CD4-positive, CD25-positive, alpha-beta regulatory T cell (primary cell): ENCODE results near the gene NME9. TPM values are rescaled to one million over a fixed set of nuclear protein-coding genes. Genes with fewer than 3 reads are reported as not detected.

Source experiments
- ATAC-seq, 2 donors: fragments of 150-1000 bp; cut with Tn5 transposase; one replicate each; pipeline ENCODE4 v1.10.0; 2021; ENCODE audit warnings: low read depth in 2 of 2, moderate number of reproducible peaks in 2 of 2, moderate library complexity in 1 of 2
- DNase-seq, 3 donors: peaks; one replicate each; pipeline versions ENCODE4 v3.0.0 to v3.0.0-alpha.2; 2012 to 2022; ENCODE audit warnings: mixed read lengths in 1 of 3
- H3K27ac ChIP-seq: one replicate; pipeline ENCODE4 v1.7.0; 2013; ENCODE audit warnings: mild to moderate bottlenecking, low read length; ENCODE audit not compliant: insufficient read depth, poor library complexity, severe bottlenecking
- H3K27me3 ChIP-seq: one replicate; pipeline ENCODE4 v1.7.0; 2013; ENCODE audit warnings: low read length; ENCODE audit not compliant: control insufficient read depth, insufficient read depth
- H3K36me3 ChIP-seq: one replicate; pipeline ENCODE4 v1.7.0; 2013; ENCODE audit warnings: mild to moderate bottlenecking, low read length, moderate library complexity; ENCODE audit not compliant: control insufficient read depth, insufficient read depth
- H3K4me1 ChIP-seq: 2 replicates; pipeline ENCODE4 v1.7.0; 2013; ENCODE audit warnings: mild to moderate bottlenecking, low read length; ENCODE audit not compliant: insufficient read depth, control insufficient read depth, poor library complexity, severe bottlenecking
- H3K4me3 ChIP-seq: one replicate; pipeline ENCODE4 v1.7.0; 2013; ENCODE audit warnings: low read depth, mild to moderate bottlenecking, low read length, moderate library complexity
- H3K9me3 ChIP-seq, 2 experiments: 1 replicate in 1 of 2; 2 replicates in 1 of 2; pipeline ENCODE4 v1.7.0; 2013; ENCODE audit warnings: low read length in 2 of 2, mild to moderate bottlenecking in 1 of 2, moderate library complexity in 1 of 2; ENCODE audit not compliant: control insufficient read depth in 2 of 2
- H3K27ac Mint-ChIP-seq, 3 donors: one replicate each; pipeline ENCODE4 v1.8.0; 2020 to 2022; ENCODE audit warnings: mild to moderate bottlenecking in 3 of 3, mixed read lengths in 3 of 3, moderate library complexity in 2 of 3
- H3K27me3 Mint-ChIP-seq: one replicate; pipeline ENCODE4 v1.8.0; 2022; ENCODE audit warnings: mild to moderate bottlenecking, mixed read lengths
- H3K36me3 Mint-ChIP-seq: one replicate; pipeline ENCODE4 v1.8.0; 2020; ENCODE audit warnings: mixed read lengths
- H3K4me1 Mint-ChIP-seq, 4 donors: one replicate each; pipeline ENCODE4 v1.8.0; 2020 to 2022; ENCODE audit warnings: mixed read lengths in 4 of 4, mild to moderate bottlenecking in 1 of 4
- H3K4me3 Mint-ChIP-seq, 4 donors: one replicate each; pipeline ENCODE4 v1.8.0; 2020 to 2022; ENCODE audit warnings: mild to moderate bottlenecking in 4 of 4, mixed read lengths in 4 of 4, moderate library complexity in 3 of 4
- H3K9me3 Mint-ChIP-seq, 7 donors: one replicate each; pipeline ENCODE4 v1.8.0; 2020 to 2022; ENCODE audit warnings: mixed read lengths in 7 of 7, mild to moderate bottlenecking in 3 of 7, moderate library complexity in 2 of 7
- polyA plus RNA-seq, 4 donors: library from polyadenylated mRNA; unstranded; fragments of 300-500 nt; fragmentation: Illumina TruSeq; gene quantifications; one replicate each; pipeline ENCODE4 v1.2.3, GENCODE V29; 2021
- total RNA-seq: library from RNA; stranded (reverse); gene quantifications from one replicate; pipeline ENCODE4 v1.2.3, GENCODE V29; 2022

Gene NME9
- total and polyA plus RNA-seq, 5 donors from 2014 or later: 0.33 to 1.3 (median 0.71) TPM; not detected in 1

- no peak overlapping the region for H3K4me3 ChIP-seq
- H3K9me3 ChIP-seq: no peaks in the 10 kb centered on the region
- ATAC-seq (no peak), DNase-seq (no peak)
- H3K27me3 ChIP-seq: peaks cover 2% of the 10 kb centered on the region
- Mint-ChIP-seq H3K27me3 (peaks cover 8% of the 10 kb centered on the region), H3K36me3 (no peaks in the 10 kb centered on the region), H3K9me3 (peaks cover 0 to 5% (median 1%) of the 10 kb centered on the region in 7 donors), H3K4me3 (no peak overlapping the region), H3K27ac (no peak overlapping the region), H3K4me1 (no peaks in the 10 kb centered on the region)
- no peak overlapping the region for H3K27ac ChIP-seq
- H3K36me3 ChIP-seq: no peaks in the 10 kb centered on the region
- H3K4me1 ChIP-seq: no peaks in the 10 kb centered on the region
Observed at GRCh38 chr3:138374573-138375134, 45.0 kb upstream of the NME9 start.

GRCh38 chr3:138373736-138374094 is 44.1 kb upstream of the NME9 start:
- H3K27me3 ChIP-seq: peaks cover 2% of the 10 kb centered on the region
- H3K4me1 ChIP-seq: no peaks in the 10 kb centered on the region
- H3K27ac ChIP-seq: no peak overlapping the region
- peaks cover 10% of the 10 kb centered on the region for H3K27me3 Mint-ChIP-seq
- H3K27ac Mint-ChIP-seq: no peak overlapping the region
- H3K4me1 Mint-ChIP-seq: no peaks in the 10 kb centered on the region
- ATAC-seq (no peak), DNase-seq (no peak)
- H3K36me3 ChIP-seq: no peaks in the 10 kb centered on the region
- H3K36me3 Mint-ChIP-seq: no peaks in the 10 kb centered on the region
- H3K4me3 Mint-ChIP-seq: no peak overlapping the region
- peaks cover 0 to 5% (median 1%) of the 10 kb centered on the region in 7 donors for H3K9me3 Mint-ChIP-seq
- H3K9me3 ChIP-seq: no peaks in the 10 kb centered on the region
- no peak overlapping the region for H3K4me3 ChIP-seq

- DNase-seq: no peak
- Mint-ChIP-seq H3K4me1 (no peaks in the 10 kb centered on the region), H3K4me3 (no peak overlapping the region), H3K27ac (no peak overlapping the region), H3K36me3 (no peaks in the 10 kb centered on the region), H3K9me3 (peaks cover 0 to 5% (median 1%) of the 10 kb centered on the region in 7 donors), H3K27me3 (peaks cover 11% of the 10 kb centered on the region)
- ATAC-seq: no peak
- H3K36me3 ChIP-seq: no peaks in the 10 kb centered on the region
- no peaks in the 10 kb centered on the region for H3K4me1 ChIP-seq
- no peak overlapping the region for H3K27ac ChIP-seq
- H3K9me3 ChIP-seq: no peaks in the 10 kb centered on the region
- no peak overlapping the region for H3K4me3 ChIP-seq
- peaks cover 2% of the 10 kb centered on the region for H3K27me3 ChIP-seq
Observed at GRCh38 chr3:138373087-138373735, 43.6 kb upstream of the NME9 start.

- H3K27ac ChIP-seq: no peak overlapping the region
- H3K27me3 Mint-ChIP-seq: peaks cover 15% of the 10 kb centered on the region
- no peaks in the 10 kb centered on the region for H3K9me3 ChIP-seq
- peaks cover 0 to 5% (median 1%) of the 10 kb centered on the region in 7 donors for H3K9me3 Mint-ChIP-seq
- H3K4me3 ChIP-seq: no peak overlapping the region
- ATAC-seq (peak in 1 of 2 donors; percentile 35), DNase-seq (peak in 1 of 3 donors; percentile 9)
- no peaks in the 10 kb centered on the region for H3K36me3 Mint-ChIP-seq
- no peaks in the 10 kb centered on the region for H3K4me1 ChIP-seq
- peaks cover 2% of the 10 kb centered on the region for H3K27me3 ChIP-seq
- H3K27ac Mint-ChIP-seq: no peak overlapping the region
- no peaks in the 10 kb centered on the region for H3K36me3 ChIP-seq
- no peak overlapping the region for H3K4me3 Mint-ChIP-seq
- no peaks in the 10 kb centered on the region for H3K4me1 Mint-ChIP-seq
Observed at GRCh38 chr3:138371070-138371965, 41.7 kb upstream of the NME9 start.

GRCh38 chr3:138370321-138370720 is 40.7 kb upstream of the NME9 start:
- H3K27me3 Mint-ChIP-seq: peaks cover 15% of the 10 kb centered on the region
- no peaks in the 10 kb centered on the region for H3K36me3 Mint-ChIP-seq
- no peaks in the 10 kb centered on the region for H3K9me3 ChIP-seq
- peaks cover 2% of the 10 kb centered on the region for H3K27me3 ChIP-seq
- H3K27ac Mint-ChIP-seq: no peak overlapping the region
- peaks cover 0 to 5% (median 1%) of the 10 kb centered on the region in 7 donors for H3K9me3 Mint-ChIP-seq
- H3K4me3 Mint-ChIP-seq: no peak overlapping the region
- H3K36me3 ChIP-seq: no peaks in the 10 kb centered on the region
- H3K4me1 Mint-ChIP-seq: no peaks in the 10 kb centered on the region
- no peak overlapping the region for H3K27ac ChIP-seq
- ATAC-seq (no peak), DNase-seq (no peak)
- no peaks in the 10 kb centered on the region for H3K4me1 ChIP-seq
- H3K4me3 ChIP-seq: no peak overlapping the region

- Mint-ChIP-seq H3K4me1 (no peaks in the 10 kb centered on the region), H3K27ac (peak overlapping the region in 1 of 3 donors; percentile 13), H3K27me3 (peaks cover 15% of the 10 kb centered on the region), H3K36me3 (no peaks in the 10 kb centered on the region), H3K4me3 (no peak overlapping the region), H3K9me3 (peaks cover 0 to 5% (median 0%) of the 10 kb centered on the region in 7 donors)
- H3K9me3 ChIP-seq: no peaks in the 10 kb centered on the region
- H3K4me3 ChIP-seq: no peak overlapping the region
- H3K36me3 ChIP-seq: no peaks in the 10 kb centered on the region
- peaks cover 2% of the 10 kb centered on the region for H3K27me3 ChIP-seq
- DNase-seq (no peak), ATAC-seq (no peak)
- no peaks in the 10 kb centered on the region for H3K4me1 ChIP-seq
- H3K27ac ChIP-seq: no peak overlapping the region
Observed at GRCh38 chr3:138369151-138369900, 39.7 kb upstream of the NME9 start.

GRCh38 chr3:138367911-138368310 is 38.3 kb upstream of the NME9 start:
- H3K4me3 Mint-ChIP-seq: no peak overlapping the region
- no peaks in the 10 kb centered on the region for H3K36me3 Mint-ChIP-seq
- DNase-seq (no peak), ATAC-seq (no peak)
- peaks cover 0 to 5% (median 0%) of the 10 kb centered on the region in 7 donors for H3K9me3 Mint-ChIP-seq
- H3K27ac Mint-ChIP-seq: no peak overlapping the region
- H3K4me1 ChIP-seq: no peaks in the 10 kb centered on the region
- H3K27ac ChIP-seq: no peak overlapping the region
- H3K9me3 ChIP-seq: no peaks in the 10 kb centered on the region
- H3K4me3 ChIP-seq: no peak overlapping the region
- H3K27me3 ChIP-seq: peaks cover 2% of the 10 kb centered on the region
- peaks cover 15% of the 10 kb centered on the region for H3K27me3 Mint-ChIP-seq
- H3K4me1 Mint-ChIP-seq: no peaks in the 10 kb centered on the region
- H3K36me3 ChIP-seq: no peaks in the 10 kb centered on the region
